Chondrocyte (in vitro differentiated cells): ENCODE results near the gene DNAJA3. TPM values are rescaled to one million over a fixed set of nuclear protein-coding genes. Genes with fewer than 3 reads are reported as not detected.
A peak's percentile ranks its signal among the peaks of the same experiment; 100 is the strongest.

Experiments
- DNase-seq: peaks from one replicate; pipeline ENCODE4 v3.0.0; 2021; ENCODE audit warnings: mixed read lengths, low spot score
- H3K27ac Mint-ChIP-seq: one replicate; pipeline ENCODE4 v1.8.0; 2021; ENCODE audit warnings: mild to moderate bottlenecking, moderate library complexity, mixed read lengths; ENCODE audit not compliant: unreplicated experiment
- H3K27me3 Mint-ChIP-seq: 2 replicates; pipeline ENCODE4 v1.8.0; 2021; ENCODE audit warnings: low read depth, mixed read lengths
- H3K36me3 Mint-ChIP-seq: 2 replicates; pipeline ENCODE4 v1.8.0; 2021; ENCODE audit warnings: low read depth, mixed read lengths
- H3K4me1 Mint-ChIP-seq: 2 replicates; pipeline ENCODE4 v1.8.0; 2021; ENCODE audit warnings: low read depth, mild to moderate bottlenecking, mixed read lengths
- H3K4me3 Mint-ChIP-seq: one replicate; pipeline ENCODE4 v1.8.0; 2021; ENCODE audit warnings: mild to moderate bottlenecking, moderate library complexity, mixed read lengths; ENCODE audit not compliant: unreplicated experiment
- H3K9me3 Mint-ChIP-seq: 2 replicates; pipeline ENCODE4 v1.8.0; 2021; ENCODE audit warnings: low read depth, mixed read lengths
- CTCF ChIP-seq: fragments of 200-600 bp; sonication (generic); IDR thresholded peaks from 2 replicates; pipeline ENCODE4 v1.5.0; 2021; ENCODE audit warnings: antibody characterized with exemption, mild to moderate bottlenecking, moderate library complexity
- total RNA-seq: library from RNA; stranded (reverse); gene quantifications from 3 replicates; pipeline ENCODE4 v1.2.1, GENCODE V29; 2021

The DNAJA3 gene
- total RNA-seq, 1 donor from 2014 or later: 27.8 TPM

DNA sequence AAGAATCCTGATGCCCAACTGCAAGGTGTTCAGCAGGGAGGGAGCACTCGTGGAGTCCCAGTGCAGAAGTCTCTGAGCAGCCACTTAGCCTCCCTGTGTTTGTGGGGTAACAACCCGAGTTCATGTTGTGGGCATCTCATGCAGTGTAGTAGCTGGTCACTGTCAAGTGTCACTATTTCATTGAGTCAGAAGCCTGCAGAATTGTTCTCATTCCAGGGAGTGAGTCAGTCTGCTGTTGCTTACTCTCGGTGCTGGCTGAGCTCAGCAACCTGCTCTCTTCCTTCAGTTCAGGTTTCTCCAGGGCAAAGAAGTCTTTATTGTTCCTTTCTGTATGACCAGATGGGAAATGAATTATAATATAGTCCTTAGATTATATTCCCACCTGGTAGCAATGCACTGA lies 74.6 kb downstream of the DNAJA3 start:
- no peak for DNase-seq
- peak overlapping the region; percentile 85 for H3K27ac Mint-ChIP-seq
- H3K27me3 Mint-ChIP-seq: no peaks in the 10 kb centered on the region
- peaks cover 42% of the 10 kb centered on the region for H3K4me1 Mint-ChIP-seq
- no peak overlapping the region for H3K4me3 Mint-ChIP-seq
- no peak for TF ChIP-seq CTCF
- no peaks in the 10 kb centered on the region for H3K9me3 Mint-ChIP-seq
- H3K36me3 Mint-ChIP-seq: peaks cover 2% of the 10 kb centered on the region

DNA sequence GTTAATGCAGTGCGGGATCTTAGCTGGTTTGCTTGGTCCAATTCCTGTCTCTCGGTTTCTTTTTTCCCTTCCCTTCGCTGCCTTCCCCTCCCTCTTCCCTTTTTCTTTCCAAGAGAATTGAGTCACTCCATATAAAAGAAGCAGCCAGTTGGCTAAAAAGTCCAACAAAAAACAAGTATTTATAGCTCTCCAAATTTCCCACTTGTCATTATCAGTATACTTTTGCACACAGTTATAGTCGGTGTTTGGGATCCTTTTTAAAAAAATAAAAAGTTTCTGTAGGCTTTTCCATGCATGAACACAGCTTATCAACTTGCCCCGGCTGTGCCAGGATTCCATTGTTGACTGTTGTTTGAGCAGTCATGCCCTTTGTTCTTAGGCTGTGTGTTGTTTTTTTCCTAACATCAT lies 75.4 kb downstream of the DNAJA3 start:
- no peak overlapping the region for H3K4me3 Mint-ChIP-seq
- peak overlapping the region; percentile 85 for H3K27ac Mint-ChIP-seq
- peaks cover 3% of the 10 kb centered on the region for H3K36me3 Mint-ChIP-seq
- H3K4me1 Mint-ChIP-seq: peaks cover 38% of the 10 kb centered on the region
- H3K27me3 Mint-ChIP-seq: no peaks in the 10 kb centered on the region
- DNase-seq: no peak
- TF ChIP-seq CTCF: no peak
- no peaks in the 10 kb centered on the region for H3K9me3 Mint-ChIP-seq

DNA sequence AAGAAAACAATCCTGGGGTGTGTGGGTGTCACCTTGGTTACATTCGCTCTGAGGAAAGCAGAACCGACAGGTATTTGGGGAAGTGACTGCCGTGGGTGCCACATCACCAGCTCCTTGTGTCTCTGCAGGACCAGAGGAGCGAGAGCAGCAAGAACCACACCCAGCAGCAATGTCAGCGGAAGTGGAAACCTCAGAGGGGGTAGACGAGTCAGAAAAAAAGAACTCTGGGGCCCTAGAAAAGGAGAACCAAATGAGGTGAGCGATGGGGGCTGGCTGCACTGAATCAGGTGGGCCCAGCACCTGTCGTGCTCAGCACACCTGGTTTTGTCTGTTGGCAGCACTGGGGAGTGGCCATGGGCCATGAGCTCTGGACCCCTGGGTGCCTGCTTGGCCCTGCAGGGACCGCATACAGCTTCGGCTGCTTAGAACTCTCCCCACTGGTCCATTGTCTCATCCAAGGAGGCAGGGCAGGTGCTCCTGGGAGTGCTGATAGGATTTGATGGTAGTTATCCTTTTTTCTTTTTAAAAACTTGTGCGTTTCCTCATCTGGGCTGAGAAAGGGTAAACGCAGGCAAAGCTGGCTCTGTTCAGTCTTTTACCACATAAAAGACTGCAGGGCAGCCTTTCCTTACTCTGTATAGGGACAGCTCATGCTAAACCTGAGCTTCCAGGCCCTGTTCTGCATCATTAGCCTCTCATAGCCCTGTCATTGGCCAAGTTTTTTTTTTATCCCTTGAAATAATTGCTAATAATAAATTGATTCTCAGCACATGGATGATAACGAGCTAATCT lies 79.9 kb downstream of the DNAJA3 start:
- no peaks in the 10 kb centered on the region for H3K9me3 Mint-ChIP-seq
- peaks cover 12% of the 10 kb centered on the region for H3K36me3 Mint-ChIP-seq
- no peak for DNase-seq
- TF ChIP-seq CTCF: no peak
- H3K4me3 Mint-ChIP-seq: no peak overlapping the region
- no peak overlapping the region for H3K27ac Mint-ChIP-seq
- no peaks in the 10 kb centered on the region for H3K27me3 Mint-ChIP-seq
- H3K4me1 Mint-ChIP-seq: peaks cover 27% of the 10 kb centered on the region

Other genes starting within 250 kb of the DNAJA3 start
- not detected in 3 replicates for gene SRL, start 183.8 kb upstream of the DNAJA3 start, total RNA-seq
- gene TFAP4, start 152.8 kb upstream of the DNAJA3 start, total RNA-seq: 2.5 to 4.0 TPM (median 2.5 TPM) in 3 replicates
- 58.7 to 62.8 TPM (median 61.2 TPM) in 3 replicates for gene GLIS2, start 109.8 kb upstream of the DNAJA3 start, total RNA-seq
- 21.6 to 24.4 TPM (median 22.4 TPM) in 3 replicates for gene PAM16, start 74.5 kb upstream of the DNAJA3 start, total RNA-seq
- gene VASN, start 54.0 kb upstream of the DNAJA3 start, total RNA-seq: 79.7 to 82.0 TPM (median 81.8 TPM) in 3 replicates
- 18.8 to 26.0 TPM (median 24.6 TPM) in 3 replicates for gene CORO7, start 9.3 kb upstream of the DNAJA3 start, total RNA-seq
- gene NMRAL1, start 48.8 kb downstream of the DNAJA3 start, total RNA-seq: 41.0 to 56.3 TPM (median 44.0 TPM) in 3 replicates
- 45.9 to 69.4 TPM (median 46.4 TPM) in 3 replicates for gene HMOX2, start 50.5 kb downstream of the DNAJA3 start, total RNA-seq
- gene CDIP1, start 112.9 kb downstream of the DNAJA3 start, total RNA-seq: 23.9 to 36.8 TPM (median 36.4 TPM) in 3 replicates
- gene C16orf96, start 130.5 kb downstream of the DNAJA3 start, total RNA-seq: 0.12 to 0.23 TPM in 2 of 3 replicates, not detected in the other
- 22.9 to 36.6 TPM (median 23.6 TPM) in 3 replicates for gene UBALD1, start 189.0 kb downstream of the DNAJA3 start, total RNA-seq
- gene MGRN1, start 199.0 kb downstream of the DNAJA3 start, total RNA-seq: 81.9 to 88.4 TPM (median 83.4 TPM) in 3 replicates